Loucy (cell line): ENCODE measurements around the gene RBM8A.
A peak's percentile ranks its signal among the peaks of the same experiment; 100 is the strongest.

Source experiments
- H2AFZ ChIP-seq: fragments of 200-600 bp; sonication (generic); 2 replicates; pipeline ENCODE4 v1.6.0; 2016; ENCODE audit warnings: antibody characterized with exemption, mild to moderate bottlenecking, low read length, moderate library complexity
- H3F3A ChIP-seq: fragments of 200-600 bp; 2 replicates; pipeline ENCODE4 v1.6.0; 2016; ENCODE audit warnings: antibody characterized with exemption, low read depth, mild to moderate bottlenecking
- H3K27me3 ChIP-seq: fragments of 200-600 bp; sonication (generic); 2 replicates; pipeline ENCODE4 v1.6.1; 2014; ENCODE audit warnings: low read length, mild to moderate bottlenecking; ENCODE audit not compliant: insufficient read depth, poor library complexity, severe bottlenecking
- H3K36me3 ChIP-seq: fragments of 200-600 bp; sonication (generic); 2 replicates; pipeline ENCODE4 v1.6.1; 2016; ENCODE audit warnings: low read length; ENCODE audit not compliant: insufficient read depth
- H3K4me1 ChIP-seq: fragments of 200-600 bp; sonication (generic); 2 replicates; pipeline ENCODE4 v1.5.1; 2014; ENCODE audit warnings: low read length, mild to moderate bottlenecking; ENCODE audit not compliant: insufficient read depth, poor library complexity, severe bottlenecking
- H3K4me2 ChIP-seq: fragments of 200-600 bp; sonication (generic); 2 replicates; pipeline ENCODE4 v1.6.0; 2014; ENCODE audit warnings: antibody characterized with exemption, low read length, low read depth, mild to moderate bottlenecking; ENCODE audit not compliant: poor library complexity, severe bottlenecking
- H3K4me3 ChIP-seq: fragments of 200-600 bp; sonication (generic); 2 replicates; pipeline ENCODE4 v1.5.1; 2014; ENCODE audit warnings: low read length, mild to moderate bottlenecking, mixed read lengths; ENCODE audit not compliant: poor library complexity, severe bottlenecking
- H3K79me2 ChIP-seq: fragments of 200-600 bp; sonication (generic); 2 replicates; pipeline ENCODE4 v1.6.1; 2014; ENCODE audit warnings: low read length; ENCODE audit not compliant: insufficient read depth
- H3K9ac ChIP-seq: fragments of 200-600 bp; sonication (generic); 2 replicates; pipeline ENCODE4 v1.6.0; 2014; ENCODE audit warnings: mild to moderate bottlenecking, low read depth, low read length, moderate library complexity; ENCODE audit not compliant: poor library complexity, severe bottlenecking
- H3K9me2 ChIP-seq: fragments of 200-600 bp; sonication (generic); replicated peaks from 2 replicates; pipeline ENCODE4 v1.6.1; 2016; ENCODE audit warnings: low read depth, low read length, mixed read lengths
- H3K9me3 ChIP-seq: fragments of 200-600 bp; sonication (generic); 2 replicates; pipeline ENCODE4 v1.6.1; 2014; ENCODE audit warnings: mild to moderate bottlenecking, antibody characterized with exemption, low read length, low read depth; ENCODE audit not compliant: insufficient read depth
- H4K20me1 ChIP-seq: fragments of 200-600 bp; sonication (generic); 2 replicates; pipeline ENCODE4 v1.6.0; 2014; ENCODE audit warnings: antibody characterized with exemption, low read length, mild to moderate bottlenecking; ENCODE audit not compliant: insufficient read depth, poor library complexity, severe bottlenecking
- CTCF ChIP-seq: fragments of 200-600 bp; sonication (generic); conservative IDR thresholded peaks from 2 replicates; pipeline ENCODE4 v1.5.1; 2014; ENCODE audit warnings: mild to moderate bottlenecking, antibody characterized with exemption, low read length
- EZH2phosphoT487 ChIP-seq: fragments of 200-600 bp; IDR thresholded peaks from 2 replicates; pipeline ENCODE4 v1.6.1; 2018; ENCODE audit warnings: antibody characterized with exemption, mild to moderate bottlenecking, moderate library complexity, borderline replicate concordance

RBM8A gene

GRCh38 chr1:145927063-145927886 is at the start of gene RBM8A:
RBM8A (minus strand) TSS chr1:145927484; CDS start chr1:145927426, 58 bp downstream.
- H3K4me1 ChIP-seq = peaks cover 18% of the 10 kb centered on the region
- H3K9me3 ChIP-seq = no peaks in the 10 kb centered on the region
- H3K36me3 ChIP-seq = peaks cover 6% of the 10 kb centered on the region; the same call in 1 of the 2 replicates
- TF ChIP-seq CTCF = peak; percentile 76
- no peak for TF ChIP-seq EZH2phosphoT487
- peaks cover 14% of the 10 kb centered on the region for H4K20me1 ChIP-seq
- H3K79me2 ChIP-seq = peaks cover 31% of the 10 kb centered on the region
- H3K4me2 ChIP-seq = peak within 1 kb of the TSS; percentile 94
- H3F3A ChIP-seq = 0 out of 2 replicates have a peak, but pooled peaks cover 4% of the 10 kb centered on the region
- peak within 1 kb of the TSS; percentile 99 for H3K4me3 ChIP-seq
- no peaks in the 10 kb centered on the region for H3K27me3 ChIP-seq
- no peaks in the 10 kb centered on the region for H3K9me2 ChIP-seq
- H2AFZ ChIP-seq = peak within 1 kb of the TSS; percentile 73
- H3K9ac ChIP-seq = peak within 1 kb of the TSS; percentile 100

GRCh38 chr1:145977016-145977415 is 49.7 kb upstream of the RBM8A start:
- no peaks in the 10 kb centered on the region for H3K9me2 ChIP-seq
- TF ChIP-seq CTCF (no peak), EZH2phosphoT487 (no peak)
- H2AFZ ChIP-seq = peak overlapping the region; percentile 61
- peaks cover 9% of the 10 kb centered on the region; the same call in 1 of the 2 replicates for H3F3A ChIP-seq
- H3K79me2 ChIP-seq = no peaks in the 10 kb centered on the region
- no peaks in the 10 kb centered on the region for H3K9me3 ChIP-seq
- no peaks in the 10 kb centered on the region for H3K27me3 ChIP-seq
- H3K4me2 ChIP-seq = peak overlapping the region; percentile 87
- no peaks in the 10 kb centered on the region for H3K36me3 ChIP-seq
- no peaks in the 10 kb centered on the region for H4K20me1 ChIP-seq
- peaks cover 48% of the 10 kb centered on the region for H3K4me1 ChIP-seq
- peak overlapping the region; percentile 84 for H3K9ac ChIP-seq
- H3K4me3 ChIP-seq = peak overlapping the region; percentile 47

DNA sequence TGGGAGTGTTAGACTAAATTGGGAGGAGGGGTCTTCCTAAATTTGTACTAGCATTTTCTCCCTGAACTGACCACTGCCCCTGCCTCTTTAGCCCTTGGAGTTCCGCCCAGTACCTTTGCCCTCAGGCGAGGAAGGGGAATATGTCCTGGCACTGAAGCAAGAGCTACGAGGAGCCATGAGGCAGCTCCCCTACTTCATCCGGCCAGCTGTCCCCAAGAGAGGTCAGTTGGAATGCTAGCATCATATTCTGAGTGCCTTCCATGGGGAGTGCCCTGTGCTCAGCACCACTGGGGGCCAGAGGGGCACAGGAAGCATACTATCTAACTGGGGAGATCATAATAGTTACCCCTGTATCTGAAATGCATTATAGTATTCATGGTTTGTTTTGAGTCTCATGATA is 47.9 kb upstream of the RBM8A start:
- H3K4me1 ChIP-seq = peaks cover 31% of the 10 kb centered on the region
- TF ChIP-seq EZH2phosphoT487 = no peak
- TF ChIP-seq CTCF = no peak
- no peaks in the 10 kb centered on the region for H3K9me3 ChIP-seq
- H3K9me2 ChIP-seq = no peaks in the 10 kb centered on the region
- no peak overlapping the region for H2AFZ ChIP-seq
- H3K79me2 ChIP-seq = no peaks in the 10 kb centered on the region
- H3K4me2 ChIP-seq = no peak overlapping the region
- no peaks in the 10 kb centered on the region for H3K36me3 ChIP-seq
- no peak overlapping the region for H3K9ac ChIP-seq
- no peaks in the 10 kb centered on the region for H3K27me3 ChIP-seq
- H3K4me3 ChIP-seq = no peak overlapping the region
- H3F3A ChIP-seq = peaks cover 9% of the 10 kb centered on the region; the same call in 1 of the 2 replicates
- H4K20me1 ChIP-seq = no peaks in the 10 kb centered on the region
